ENCODE data around the gene LTBP2.

DNA sequence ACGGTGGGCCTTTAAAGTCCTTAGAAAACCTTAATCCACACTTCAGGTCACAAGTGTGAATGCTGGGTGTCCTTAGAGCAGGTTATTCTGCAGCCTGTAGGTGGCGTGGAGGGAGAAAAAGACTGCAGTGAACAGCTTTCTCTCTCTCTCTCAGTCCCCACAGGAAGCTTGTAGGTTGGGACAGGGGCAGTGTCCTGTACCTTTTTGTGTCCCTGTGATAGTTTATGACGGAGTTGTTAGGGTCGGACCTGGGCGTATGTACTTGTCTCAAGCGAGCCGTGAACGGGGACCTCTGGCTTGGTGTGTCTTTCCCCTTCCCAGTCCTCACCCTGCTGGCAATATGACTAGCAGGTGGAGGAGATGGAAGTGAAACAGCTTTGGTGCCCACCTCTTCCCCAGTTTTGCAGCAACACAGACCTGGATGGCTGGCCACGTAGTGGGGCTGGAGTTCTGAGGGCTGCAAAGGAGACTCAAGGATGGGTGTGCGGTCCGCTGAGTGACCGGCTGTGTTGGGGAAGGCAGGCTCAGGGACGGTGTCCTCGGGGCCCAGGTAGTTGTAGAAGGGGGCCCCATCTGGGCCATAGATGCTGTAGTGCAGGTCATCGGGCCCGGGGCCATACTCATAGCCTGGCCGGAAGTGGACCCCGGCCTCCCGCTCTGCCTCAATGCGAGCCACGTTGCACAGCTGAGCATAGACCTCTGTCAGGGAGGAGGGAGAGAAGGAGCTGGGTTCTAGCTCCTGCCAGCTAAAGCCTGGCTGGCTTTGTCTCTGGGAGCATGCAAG, 109.6 kb downstream of the LTBP2 start:
- TF ChIP-seq TAF7 (optimal IDR thresholded peaks at IDR 0.05; ENCODE audit: borderline replicate concordance, low read depth, low read length) (no peak), TEAD4 (IDR thresholded peaks at IDR 0.05; ENCODE audit: low read depth, low read length) (no peak), CHD1 (IDR thresholded peaks at IDR 0.05; ENCODE audit: low read depth, low read length) (no peak), POLR2AphosphoS5 (IDR thresholded peaks at IDR 0.05; ENCODE audit: low read depth, low read length) (no peak), MAFK (IDR thresholded peaks at IDR 0.05; ENCODE audit: low read depth, low read length) (no peak)

Data from H1 (cell line).